Stimulated activated naive CD4-positive, alpha-beta T cell (primary cell): Measurements from ENCODE around the gene CCPG1.
"Not testable (repeated sequence)": the region's sequence is repeated elsewhere in the genome, so short reads cannot be mapped to it uniquely, and the experiment has no call there.

Experiments used
- DNase-seq, 6 experiments: peaks; one replicate each; lab custom pipeline; 2025; lab: John Stamatoyannopoulos, UW

CCPG1 gene

GRCh38 chr15:55408012-55408928 lies at the start of gene CCPG1, which contains the start of gene PIERCE2:
Gene CCPG1 (minus strand): TSS chr15:55408359. CDS start chr15:55389424, 18,935 bp downstream.
Gene PIERCE2 (plus strand): TSS chr15:55408495. CDS start chr15:55408769, 274 bp downstream.
- DNase-seq: peak; percentile 73 to 86 (median 81)

DNA sequence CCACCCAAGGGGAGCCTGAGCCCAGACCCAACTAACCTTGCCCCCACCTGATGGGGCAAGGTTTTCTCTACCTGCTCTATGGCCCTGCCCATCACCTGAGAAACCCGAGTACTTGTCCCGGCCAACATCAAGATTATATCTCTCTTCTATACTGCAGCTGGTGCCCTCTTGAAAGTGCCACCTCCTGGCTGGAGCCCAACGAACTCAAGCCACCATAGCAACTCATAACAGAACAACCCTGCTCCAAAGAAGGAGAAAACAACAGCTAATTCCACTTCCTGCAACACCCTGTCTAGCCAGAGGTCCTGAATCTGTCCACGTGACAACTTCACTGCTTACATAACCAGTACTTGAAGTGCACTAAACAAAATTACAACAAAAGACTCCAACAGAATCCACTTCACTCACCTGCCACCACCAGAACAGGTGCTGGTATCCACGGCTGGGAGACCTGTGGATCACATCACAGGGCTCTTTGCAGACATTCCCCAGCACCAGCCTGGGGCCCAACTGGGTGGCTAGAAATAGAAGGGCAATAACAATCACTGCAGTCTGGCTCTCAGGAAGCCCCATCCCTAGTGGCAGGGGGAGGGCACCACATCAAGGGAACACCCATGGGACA lies 49.4 kb upstream of the CCPG1 start:
- DNase-seq: no peak

- not testable (repeated sequence) for DNase-seq
These were observed 38.9 kb upstream of the CCPG1 start for GRCh38 chr15:55447030-55447394.

GRCh38 chr15:55446379-55447029 lies 38.3 kb upstream of the CCPG1 start:
- DNase-seq: not testable (repeated sequence)

DNA sequence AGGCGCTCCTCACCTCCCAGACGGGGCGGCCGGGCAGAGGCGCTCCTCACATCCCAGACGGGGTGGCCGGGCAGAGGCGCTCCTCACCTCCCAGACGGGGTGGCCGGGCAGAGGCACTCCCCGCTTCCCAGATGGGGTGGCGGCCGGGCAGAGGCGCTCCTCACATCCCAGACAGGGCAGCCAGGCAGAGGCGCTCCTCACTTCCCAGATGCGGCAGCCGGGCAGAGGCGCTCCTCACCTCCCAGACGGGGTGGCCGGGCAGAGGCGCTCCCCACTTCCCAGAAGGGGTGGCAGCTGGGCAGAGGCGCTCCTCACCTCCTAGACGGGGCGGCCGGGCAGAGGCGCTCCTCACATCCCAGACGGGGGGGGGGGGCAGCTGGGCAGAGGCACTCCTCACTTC lies 37.8 kb upstream of the CCPG1 start:
- DNase-seq: not testable (repeated sequence)

- DNase-seq: not testable (repeated sequence)
These were observed 35.0 kb upstream of the CCPG1 start for GRCh38 chr15:55443141-55443540.

DNA sequence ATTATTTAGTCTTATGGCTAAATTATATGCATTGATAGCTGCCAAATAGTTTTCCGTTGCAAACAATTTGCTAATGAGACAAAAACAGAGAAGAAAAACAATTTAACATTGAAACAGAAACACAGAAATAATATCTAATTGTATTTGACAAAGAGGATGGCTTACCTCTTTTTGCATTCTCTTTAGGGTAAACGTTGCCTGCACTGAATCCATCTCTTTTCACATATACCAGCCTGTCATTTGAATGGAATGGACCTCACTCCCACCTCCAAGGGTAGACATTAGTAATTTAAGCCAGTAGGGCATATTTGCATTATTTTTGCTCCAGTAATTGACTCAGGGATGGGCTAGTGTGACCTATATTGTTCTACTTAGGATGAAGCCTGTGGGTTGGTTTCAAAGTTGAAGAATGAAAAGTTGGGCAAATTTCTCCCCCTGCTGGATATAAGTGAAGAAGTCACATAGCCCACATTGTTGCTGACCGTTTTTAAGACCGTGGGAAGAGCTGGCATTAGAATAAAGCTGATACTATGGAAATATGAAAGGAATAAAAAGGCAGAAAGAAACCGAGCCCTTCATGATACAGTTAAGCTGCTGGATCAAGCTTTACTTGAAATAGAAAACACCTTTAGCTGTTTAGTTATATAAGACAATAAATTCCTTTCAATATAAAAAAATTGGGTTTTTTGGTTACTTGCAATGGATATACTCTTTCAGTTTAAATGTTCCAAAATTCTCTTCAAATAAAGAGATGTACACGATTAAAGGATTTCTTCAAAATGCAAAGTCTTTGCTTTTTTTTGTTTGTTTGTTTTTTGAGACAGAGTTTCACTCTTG lies 27.0 kb upstream of the CCPG1 start:
- peak in 2 of 6 experiments; percentile 8 to 33 for DNase-seq

GRCh38 chr15:55422089-55422488 lies 13.9 kb upstream of the CCPG1 start:
- no peak for DNase-seq

DNA sequence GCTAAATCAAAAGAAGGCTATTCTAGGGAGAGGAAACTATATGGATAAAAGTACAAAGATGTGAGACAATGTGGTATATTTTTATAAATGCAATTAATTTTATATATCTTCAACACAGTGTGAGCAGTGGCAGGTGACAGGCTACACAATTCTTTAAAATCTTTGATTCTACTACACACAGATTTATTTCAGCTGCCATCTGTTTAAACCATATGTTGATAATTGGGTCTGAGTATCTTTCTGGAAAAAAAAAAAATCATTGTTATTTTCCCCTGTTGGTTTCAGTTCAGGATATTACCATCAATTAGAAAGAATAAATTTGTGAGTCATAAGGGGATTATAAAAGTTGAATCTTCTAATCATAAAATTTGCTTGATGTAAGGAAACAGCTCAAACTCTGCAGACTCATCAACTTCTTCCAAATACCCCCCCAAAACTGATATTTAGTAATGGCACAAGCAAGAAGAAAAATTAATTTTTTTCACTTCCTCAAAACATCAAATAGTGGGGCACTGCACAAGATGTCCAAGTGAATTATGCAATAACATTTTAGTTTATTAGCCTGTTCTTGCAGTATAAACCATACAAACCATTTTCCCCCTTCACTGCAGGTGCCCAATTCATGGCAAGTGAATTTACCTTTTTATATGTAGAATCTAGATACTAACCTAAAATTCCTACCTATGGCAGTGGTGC lies 12.2 kb upstream of the CCPG1 start:
- no peak for DNase-seq

DNA sequence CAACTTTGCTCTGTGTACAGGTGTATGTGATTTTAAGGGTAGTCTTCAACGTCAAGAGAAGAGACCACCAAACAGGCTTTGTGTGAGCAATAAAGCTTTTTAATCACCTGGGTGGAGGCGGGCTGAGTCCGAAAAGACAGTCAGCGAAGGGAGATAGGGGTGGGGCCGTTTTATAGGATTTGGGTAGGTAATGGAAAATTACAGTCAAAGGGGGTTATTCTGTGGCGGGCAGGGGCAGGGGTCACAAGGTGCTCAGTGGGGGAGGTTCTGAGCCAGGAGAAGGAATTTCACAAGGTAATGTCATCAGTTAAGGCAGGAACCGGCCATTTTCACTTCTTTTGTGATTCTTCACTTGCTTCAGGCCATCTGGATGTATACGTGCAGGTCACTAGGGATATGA lies 9.5 kb upstream of the CCPG1 start:
- DNase-seq: not testable (repeated sequence)

GRCh38 chr15:55408976-55409375 lies 817 bp upstream of the CCPG1 start:
- DNase-seq: not testable (repeated sequence)

- DNase-seq: no peak
These were observed 604 bp downstream of the CCPG1 start for GRCh38 chr15:55407498-55408011.

DNA sequence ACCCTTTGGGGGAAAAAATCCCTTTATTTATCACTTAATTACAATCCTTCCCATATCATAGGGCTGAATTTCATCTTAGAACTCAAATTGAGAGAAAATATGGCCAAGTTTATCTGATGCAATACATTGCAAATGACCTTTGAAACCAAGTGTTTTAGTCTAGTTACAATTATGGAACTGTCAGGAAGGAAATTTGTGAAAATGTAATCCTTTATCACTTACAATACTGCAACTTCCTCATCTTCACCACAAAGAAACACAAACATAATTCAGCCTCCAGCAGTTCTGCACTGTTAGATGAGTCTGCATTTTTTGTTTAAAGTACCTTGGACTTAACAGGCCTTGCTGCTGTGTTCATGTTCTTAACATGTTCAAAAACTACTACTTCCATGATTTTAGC lies 4.6 kb downstream of the CCPG1 start:
- peak in 1 of 6 experiments; percentile 2 for DNase-seq

DNA sequence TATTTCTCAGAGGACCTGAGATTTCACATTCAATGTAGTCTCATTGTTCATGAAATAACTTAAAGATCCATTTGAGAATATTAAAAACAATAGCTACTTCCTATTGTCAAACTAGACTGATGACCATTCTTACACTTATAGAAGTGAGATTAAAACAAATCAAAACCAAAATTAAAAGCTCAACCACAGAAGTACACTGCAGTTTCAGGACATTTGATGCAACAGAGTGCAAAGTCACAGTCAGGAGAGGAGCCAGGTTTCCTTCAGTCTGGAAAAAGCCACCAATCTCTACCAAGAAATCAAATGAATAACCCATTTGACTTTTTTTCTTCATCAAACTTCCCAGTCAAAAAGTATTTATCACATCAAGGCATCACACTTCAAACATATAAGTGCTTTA lies 5.5 kb downstream of the CCPG1 start:
- DNase-seq: no peak

- no peak for DNase-seq
These were observed 6.3 kb downstream of the CCPG1 start for GRCh38 chr15:55401786-55402246.

- DNase-seq: not testable (repeated sequence)
These were observed 8.1 kb downstream of the CCPG1 start for GRCh38 chr15:55400050-55400449.

- no peak for DNase-seq
These were observed 9.9 kb downstream of the CCPG1 start for GRCh38 chr15:55398243-55398642.

DNA sequence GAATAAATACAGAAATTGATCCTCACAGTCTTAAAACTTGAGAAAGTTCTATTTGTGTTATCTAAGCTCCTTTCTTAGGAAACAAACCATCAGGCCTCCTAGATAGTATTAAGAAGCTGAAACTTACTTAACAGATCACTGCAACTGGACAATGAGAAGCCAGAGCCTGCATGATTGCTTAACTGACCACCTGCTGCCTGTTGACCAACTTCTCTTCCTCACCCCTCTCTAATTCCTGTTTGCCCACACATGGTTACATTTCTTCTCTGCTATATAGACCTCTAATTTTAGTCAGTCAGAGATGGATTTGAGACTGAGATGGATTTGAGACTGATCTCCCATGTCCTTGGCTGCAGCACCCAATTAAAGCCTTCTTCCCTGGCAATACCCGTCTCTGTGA lies 13.5 kb downstream of the CCPG1 start:
- no peak for DNase-seq

- no peak for DNase-seq
These were observed 18.9 kb downstream of the CCPG1 start for GRCh38 chr15:55389264-55389607.

DNA sequence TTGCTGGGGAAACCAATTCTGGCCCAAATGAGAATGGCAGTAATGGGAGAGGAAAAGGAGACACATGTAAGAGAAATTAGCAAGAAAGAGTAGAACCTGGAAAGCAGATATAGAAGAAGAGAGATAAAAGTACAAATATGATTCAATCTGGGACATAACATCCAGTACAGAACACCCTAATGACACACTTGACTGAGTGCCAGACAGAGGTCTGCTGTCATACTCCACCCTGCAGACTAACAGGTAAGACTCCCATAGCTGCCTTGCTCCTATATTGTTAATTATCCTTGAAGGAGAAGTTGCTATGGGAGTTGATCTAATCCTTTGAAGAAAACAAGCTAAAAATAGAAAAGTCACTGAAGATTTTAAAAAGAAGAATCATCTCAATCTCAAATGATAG lies 21.1 kb downstream of the CCPG1 start:
- no peak for DNase-seq

DNA sequence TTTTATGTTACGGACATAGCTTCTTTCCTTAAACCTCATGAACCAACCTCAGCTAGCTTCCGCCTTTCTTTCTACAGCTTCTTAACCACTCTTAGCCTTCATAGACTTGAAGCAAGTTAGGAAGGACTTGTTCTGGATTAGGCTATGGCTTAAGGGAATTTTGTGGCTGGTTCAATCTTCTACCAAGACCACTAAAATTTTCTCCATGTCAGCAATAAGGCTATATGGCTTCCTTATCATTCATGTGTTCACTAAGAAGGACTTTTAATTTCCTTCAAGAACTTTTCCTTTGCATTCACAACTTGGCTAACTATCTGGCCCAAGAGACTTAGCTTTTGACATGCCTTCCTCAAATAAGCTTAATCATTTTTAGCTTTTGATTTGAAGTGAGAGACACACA lies 24.5 kb downstream of the CCPG1 start:
- DNase-seq: no peak
